ENCODE results near the gene CDK1. TPM values are rescaled to one million over a fixed set of nuclear protein-coding genes. Genes with fewer than 3 reads are reported as not detected.

Gene CDK1
- total and polyA plus RNA-seq, 2 donors (not counting 3 experiments of a cell fraction or from before 2014, with no cell fraction given), result 19.9 to 70.1 TPM

DNA sequence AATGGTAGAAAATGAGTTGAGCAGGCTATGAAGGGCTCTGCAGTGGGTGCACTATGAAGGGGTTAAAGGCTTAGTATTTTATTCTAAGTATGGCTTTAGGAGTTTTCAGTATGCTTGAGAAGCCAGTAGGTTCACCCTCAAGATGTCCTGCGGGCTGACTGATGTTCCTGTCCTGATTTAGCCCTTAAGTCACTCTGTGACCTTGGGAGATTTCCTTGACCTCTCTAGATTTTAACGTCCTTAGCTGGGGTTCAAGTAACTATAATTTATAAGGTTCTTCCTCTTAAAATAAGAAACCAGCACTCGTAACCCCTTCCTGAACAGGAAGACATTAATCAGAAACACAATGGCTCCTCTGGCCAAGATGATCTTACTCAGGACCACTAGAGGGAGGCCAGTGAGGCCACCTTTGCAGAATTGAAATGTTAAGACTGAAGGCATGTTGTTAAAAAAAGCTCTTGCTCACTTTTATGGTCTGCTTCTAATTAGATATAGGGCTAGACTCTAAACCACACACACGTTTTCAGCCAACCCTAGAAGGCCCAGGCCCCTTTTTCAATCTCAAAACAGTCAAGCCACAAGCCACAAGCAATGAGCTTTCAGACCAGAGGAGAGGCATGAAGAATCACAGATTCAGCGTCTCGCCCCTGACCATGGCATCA is 41.9 kb downstream of the CDK1 start:
- intact Hi-C loops (cut with micrococcal nuclease) (loop anchor here (1.0 to 5.0 kb wide), 2 partner anchors 144 to 822 kb away; no protein-coding TSS in a partner anchor), dilution Hi-C loops (cut with MboI; ENCODE audit: extremely low pct_ligation_motif_present, low sequenced_read_pairs) (no loop called here)
- BruUV-seq (replicated peaks), result no TSS peak
- Histone ChIP-seq H3K4me3 (replicated peaks in 1 of 3; ENCODE audit: insufficient read depth in 1 of 3, low read depth in 1 of 3, low read length in 3 of 3) (no peak overlapping the region), H2AFZ (ENCODE audit: low read depth, low read length) (peak overlapping the region; percentile 33), H3K27me3 (ENCODE audit: control insufficient read depth in 2 of 2, insufficient read depth in 2 of 2, low read length in 2 of 2) (no peaks in the 10 kb centered on the region), H3K4me1 (ENCODE audit: control insufficient read depth, extremely low read depth, insufficient read depth, low read length) (peaks cover 35% of the 10 kb centered on the region), H3K36me3 (ENCODE audit: control insufficient read depth in 2 of 2, extremely low read depth in 1 of 2, insufficient read depth in 2 of 2, low read length in 2 of 2) (no peaks in the 10 kb centered on the region), H4K20me1 (replicated peaks; ENCODE audit: control insufficient read depth, extremely low read depth, insufficient read depth, low read length) (no peaks in the 10 kb centered on the region), H3K9ac (replicated peaks; ENCODE audit: extremely low read depth, insufficient read depth, low read length) (no peak overlapping the region), H3K4me2 (ENCODE audit: insufficient read depth, low read length) (no peak overlapping the region), H3K9me1 (replicated peaks; ENCODE audit: control insufficient read depth, extremely low read depth, insufficient read depth, low read length) (no peaks in the 10 kb centered on the region), H3K27ac (ENCODE audit: insufficient read depth, low read depth, low read length) (peak overlapping the region; percentile 1), H3K79me2 (ENCODE audit: control insufficient read depth, insufficient read depth, low read length) (no peaks in the 10 kb centered on the region), H3K9me3 (replicated peaks; ENCODE audit: control insufficient read depth, insufficient read depth, low read length) (no peaks in the 10 kb centered on the region)
- ChIA-PET POLR2A (no interaction called here), CTCF (interaction anchor here (0.7 to 5.3 kb wide), 31 partner anchors 8 to 1425 kb away, joined by 3 to 83 read pairs (median 5); partner anchors contain the start of gene RHOBTB1)
- TF ChIP-seq, protein P1, sequence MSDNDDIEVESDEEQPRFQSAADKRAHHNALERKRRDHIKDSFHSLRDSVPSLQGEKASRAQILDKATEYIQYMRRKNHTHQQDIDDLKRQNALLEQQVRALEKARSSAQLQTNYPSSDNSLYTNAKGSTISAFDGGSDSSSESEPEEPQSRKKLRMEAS (IDR thresholded peaks at IDR 0.05; ENCODE audit: insufficient read depth, insufficient read length), result no peak
- TF ChIP-seq EZH2 (IDR thresholded peaks at IDR 0.05; ENCODE audit: borderline replicate concordance, low read depth, low read length, severe bottlenecking) (no peak), POLR2A (IDR thresholded peaks at IDR 0.05; ENCODE audit: low read depth, low read length) (no peak), FOS (IDR thresholded peaks at IDR 0.05; ENCODE audit: borderline replicate concordance, insufficient read depth, low read length) (no peak), GATA2 (IDR thresholded peaks at IDR 0.05; ENCODE audit: insufficient read depth, insufficient read length, low read depth, low read length) (no peak)
- TF ChIP-seq, protein P2, sequence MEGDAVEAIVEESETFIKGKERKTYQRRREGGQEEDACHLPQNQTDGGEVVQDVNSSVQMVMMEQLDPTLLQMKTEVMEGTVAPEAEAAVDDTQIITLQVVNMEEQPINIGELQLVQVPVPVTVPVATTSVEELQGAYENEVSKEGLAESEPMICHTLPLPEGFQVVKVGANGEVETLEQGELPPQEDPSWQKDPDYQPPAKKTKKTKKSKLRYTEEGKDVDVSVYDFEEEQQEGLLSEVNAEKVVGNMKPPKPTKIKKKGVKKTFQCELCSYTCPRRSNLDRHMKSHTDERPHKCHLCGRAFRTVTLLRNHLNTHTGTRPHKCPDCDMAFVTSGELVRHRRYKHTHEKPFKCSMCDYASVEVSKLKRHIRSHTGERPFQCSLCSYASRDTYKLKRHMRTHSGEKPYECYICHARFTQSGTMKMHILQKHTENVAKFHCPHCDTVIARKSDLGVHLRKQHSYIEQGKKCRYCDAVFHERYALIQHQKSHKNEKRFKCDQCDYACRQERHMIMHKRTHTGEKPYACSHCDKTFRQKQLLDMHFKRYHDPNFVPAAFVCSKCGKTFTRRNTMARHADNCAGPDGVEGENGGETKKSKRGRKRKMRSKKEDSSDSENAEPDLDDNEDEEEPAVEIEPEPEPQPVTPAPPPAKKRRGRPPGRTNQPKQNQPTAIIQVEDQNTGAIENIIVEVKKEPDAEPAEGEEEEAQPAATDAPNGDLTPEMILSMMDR (IDR thresholded peaks at IDR 0.05; ENCODE audit: extremely low read depth in 1 of 2, insufficient read depth in 1 of 2, low read depth in 1 of 2, low read length in 2 of 2), result peak; percentile 36 to 49
- peak; percentile 71 for DNase-seq (ENCODE audit: low read depth, low spot score)
- FAIRE-seq, result peak; percentile 46

All from endothelial cell of umbilical vein (primary cell).